ENCODE measurements around the gene UBE3C. TPM values are rescaled to one million over a fixed set of nuclear protein-coding genes. Genes with fewer than 3 reads are reported as not detected.

Gene UBE3C
- total RNA-seq, result 10 to 100 TPM; 43.7 to 85.9 (median 69.3) TPM

- TF ChIP-seq POLR2A (IDR thresholded peaks at IDR 0.05) (peak in 1 of 4 donors; percentile 79), CTCF (IDR thresholded peaks at IDR 0.05) (peak in 5 of 6 experiments; percentile 13 to 53 (median 34)), EP300 (IDR thresholded peaks at IDR 0.05) (no peak), POLR2AphosphoS5 (IDR thresholded peaks at IDR 0.05) (peak; percentile 6 to 73)
- Histone ChIP-seq H3K4me1 (peaks cover 21 to 34% (median 30%) of the 10 kb centered on the region in 4 donors), H3K36me3 (peaks cover 0 to 10% (median 3%) of the 10 kb centered on the region in 4 donors), H3K27ac (peak within 1 kb of the TSS; percentile 89 to 97 (median 90)), H3K4me3 (peak within 1 kb of the TSS; percentile 51 to 92 (median 68)), H3K9me3 (no peaks in the 10 kb centered on the region), H3K27me3 (no peaks in the 10 kb centered on the region)
- 2% methylated on average over 24 of the region's 80 CpGs; no CpG with 5 or more reads in 1 of the 2 donors for WGBS, 2 donors
- ATAC-seq (ENCODE audit: low FRiP score in 2 of 2), result peak; percentile 97 to 98
- peak; percentile 91 to 99 for DNase-seq
Measured at GRCh38 chr7:157138424-157139110, at the start of gene UBE3C. UBE3C (plus strand) TSS chr7:157138926; CDS start chr7:157139273, 347 bp downstream.

- WGBS, 2 donors, result 46 to 57% methylated on average over 15 of the region's 15 CpGs
- Histone ChIP-seq H3K27ac (no peak overlapping the region), H3K4me3 (no peak overlapping the region), H3K27me3 (no peaks in the 10 kb centered on the region), H3K4me1 (no peaks in the 10 kb centered on the region), H3K36me3 (no peaks in the 10 kb centered on the region), H3K9me3 (peaks cover 8 to 15% (median 11%) of the 10 kb centered on the region in 4 donors)
- DNase-seq (no peak), ATAC-seq (ENCODE audit: low FRiP score in 2 of 2) (no peak)
- no peak for TF ChIP-seq EP300 (IDR thresholded peaks at IDR 0.05)
- no peak for TF ChIP-seq CTCF (IDR thresholded peaks at IDR 0.05)
- TF ChIP-seq POLR2AphosphoS5 (IDR thresholded peaks at IDR 0.05), result no peak
- no peak for TF ChIP-seq POLR2A (IDR thresholded peaks at IDR 0.05)
Measured at GRCh38 chr7:157089100-157089610, 49.6 kb upstream of the UBE3C start.

- WGBS, 2 donors, result 90 to 97% methylated on average over 9 to 23 of the region's 25 CpGs
- peaks cover 0 to 5% (median 3%) of the 10 kb centered on the region in 4 donors for H3K9me3 ChIP-seq
- no peaks in the 10 kb centered on the region for H3K36me3 ChIP-seq
- no peak overlapping the region for H3K27ac ChIP-seq
- TF ChIP-seq CTCF (IDR thresholded peaks at IDR 0.05) (no peak), POLR2AphosphoS5 (IDR thresholded peaks at IDR 0.05) (no peak), POLR2A (IDR thresholded peaks at IDR 0.05) (no peak), EP300 (IDR thresholded peaks at IDR 0.05) (no peak)
- H3K4me3 ChIP-seq, result no peak overlapping the region
- H3K4me1 ChIP-seq, result no peaks in the 10 kb centered on the region
- ATAC-seq (ENCODE audit: low FRiP score in 2 of 2) (no peak), DNase-seq (peak in 1 of 2 donors; percentile 66)
- no peaks in the 10 kb centered on the region for H3K27me3 ChIP-seq
Measured at GRCh38 chr7:157090485-157091165, 48.1 kb upstream of the UBE3C start.

- ATAC-seq (ENCODE audit: low FRiP score in 2 of 2) (peak in 1 of 2 donors; percentile 32), DNase-seq (no peak)
- Histone ChIP-seq H3K4me1 (no peaks in the 10 kb centered on the region), H3K9me3 (peaks cover 0 to 5% (median 3%) of the 10 kb centered on the region in 4 donors), H3K27me3 (no peaks in the 10 kb centered on the region), H3K36me3 (no peaks in the 10 kb centered on the region), H3K4me3 (no peak overlapping the region), H3K27ac (no peak overlapping the region)
- WGBS, 2 donors, result 61 to 69% methylated on average over 26 of the region's 26 CpGs
- TF ChIP-seq POLR2A (IDR thresholded peaks at IDR 0.05) (no peak), CTCF (IDR thresholded peaks at IDR 0.05) (no peak), POLR2AphosphoS5 (IDR thresholded peaks at IDR 0.05) (no peak), EP300 (IDR thresholded peaks at IDR 0.05) (no peak)
Measured at GRCh38 chr7:157096286-157097055, 42.3 kb upstream of the UBE3C start.

All from upper lobe of left lung (tissue), 6 donors.